HEK293T (cell line): ENCODE data around the gene MAGEF1.

ENCODE experiments used
- CTCF ChIA-PET: fragments of 350-600 bp; formaldehyde crosslinking; extraction: SDS; loops from one replicate; lab custom pipeline; 2021; ENCODE audit warnings: antibody characterized with exemption, inconsistent platforms; lab: Yijun Ruan, JAX
- POLR2A ChIA-PET: fragments of 350-600 bp; formaldehyde crosslinking; extraction: SDS; loops from one replicate; lab custom pipeline; 2020; ENCODE audit warnings: antibody characterized with exemption, inconsistent platforms; lab: Yijun Ruan, JAX
- DNase-seq: peaks from one replicate; pipeline ENCODE4 v3.0.0; 2012; ENCODE audit warnings: mixed read lengths; ENCODE audit errors: extremely low spot score
- ARNT ChIP-seq: fragments of 450-650 bp; IDR thresholded peaks from 2 replicates; pipeline ENCODE4 v1.6.1; 2017; ENCODE audit warnings: mild to moderate bottlenecking
- BHLHE40 ChIP-seq: fragments of 450-650 bp; IDR thresholded peaks from 2 replicates; pipeline ENCODE4 v1.6.1; 2016; ENCODE audit warnings: mild to moderate bottlenecking, moderate library complexity, borderline replicate concordance
- CTBP1 ChIP-seq: fragments of 450-650 bp; IDR thresholded peaks from 2 replicates; pipeline ENCODE4 v1.6.1; 2016; ENCODE audit warnings: borderline replicate concordance
- ELF4 ChIP-seq: fragments of 450-650 bp; IDR thresholded peaks from 2 replicates; pipeline ENCODE4 v1.6.1; 2017; ENCODE audit warnings: antibody characterized with exemption
- FOXA1 ChIP-seq: fragments of 450-650 bp; IDR thresholded peaks from 2 replicates; pipeline ENCODE4 v1.6.1; 2016; ENCODE audit warnings: mild to moderate bottlenecking
- FOXK2 ChIP-seq: fragments of 450-650 bp; IDR thresholded peaks from 2 replicates; pipeline ENCODE4 v1.6.1; 2016; ENCODE audit warnings: mild to moderate bottlenecking
- FOXM1 ChIP-seq: fragments of 450-650 bp; IDR thresholded peaks from 2 replicates; pipeline ENCODE4 v1.6.1; 2017; ENCODE audit warnings: mild to moderate bottlenecking, borderline replicate concordance
- HDGF ChIP-seq: fragments of 450-650 bp; IDR thresholded peaks from 2 replicates; pipeline ENCODE4 v1.6.1; 2017; ENCODE audit warnings: antibody characterized with exemption, borderline replicate concordance
- L3MBTL2 ChIP-seq: fragments of 450-650 bp; conservative IDR thresholded peaks from 2 replicates; pipeline ENCODE4 v1.6.1; 2016; ENCODE audit warnings: mild to moderate bottlenecking
- LEF1 ChIP-seq: fragments of 450-650 bp; IDR thresholded peaks from 2 replicates; pipeline ENCODE4 v1.6.1; 2017; ENCODE audit warnings: mild to moderate bottlenecking, borderline replicate concordance
- NFRKB ChIP-seq: fragments of 450-650 bp; IDR thresholded peaks from 2 replicates; pipeline ENCODE4 v1.6.1; 2016; ENCODE audit warnings: mild to moderate bottlenecking, moderate library complexity
- PKNOX1 ChIP-seq: fragments of 450-650 bp; IDR thresholded peaks from 2 replicates; pipeline ENCODE4 v1.6.1; 2016
- SP1 ChIP-seq: fragments of 450-650 bp; IDR thresholded peaks from 2 replicates; pipeline ENCODE4 v1.6.1; 2017
- SUZ12 ChIP-seq: fragments of 450-650 bp; IDR thresholded peaks from 2 replicates; pipeline ENCODE4 v1.6.1; 2016; ENCODE audit warnings: mild to moderate bottlenecking
- TARDBP ChIP-seq: fragments of 450-650 bp; IDR thresholded peaks from 2 replicates; pipeline ENCODE4 v1.6.1; 2016
- ZNF384 ChIP-seq: fragments of 450-650 bp; IDR thresholded peaks from 2 replicates; pipeline ENCODE4 v1.6.1; 2016

Gene MAGEF1

GRCh38 chr3:184685055-184685454 lies 26.8 kb downstream of the MAGEF1 start:
- TF ChIP-seq CTBP1 (no peak), ELF4 (no peak), ARNT (no peak), LEF1 (no peak), FOXK2 (no peak), L3MBTL2 (no peak), ZNF384 (no peak), BHLHE40 (no peak), SP1 (no peak), PKNOX1 (no peak), HDGF (no peak), FOXA1 (no peak), NFRKB (no peak), FOXM1 (no peak), SUZ12 (no peak), TARDBP (no peak)
- DNase-seq = no peak
- ChIA-PET CTCF (no interaction called here), POLR2A (no interaction called here)

- no peak for DNase-seq
- no peak for TF ChIP-seq NFRKB
- TF ChIP-seq FOXM1 = no peak
- no peak for TF ChIP-seq ARNT
- no peak for TF ChIP-seq TARDBP
- no peak for TF ChIP-seq LEF1
- TF ChIP-seq ZNF384 = no peak
- no peak for TF ChIP-seq ELF4
- TF ChIP-seq FOXK2 = no peak
- no peak for TF ChIP-seq HDGF
- no peak for TF ChIP-seq PKNOX1
- TF ChIP-seq SP1 = no peak
- TF ChIP-seq L3MBTL2 = no peak
- no peak for TF ChIP-seq FOXA1
- POLR2A ChIA-PET = no interaction called here
- CTCF ChIA-PET = no interaction called here
Measured at GRCh38 chr3:184683900-184684560, 27.8 kb downstream of the MAGEF1 start.

- POLR2A ChIA-PET = no interaction called here
- CTCF ChIA-PET = no interaction called here
- no peak for DNase-seq
- TF ChIP-seq HDGF (no peak), PKNOX1 (no peak), BHLHE40 (no peak), LEF1 (no peak), L3MBTL2 (no peak), ARNT (no peak), SP1 (no peak), SUZ12 (no peak), ZNF384 (no peak), FOXA1 (no peak), ELF4 (no peak), FOXK2 (no peak), CTBP1 (no peak), FOXM1 (no peak)
Measured at GRCh38 chr3:184683234-184683633, 28.6 kb downstream of the MAGEF1 start.

GRCh38 chr3:184682671-184683070 lies 29.2 kb downstream of the MAGEF1 start:
- ChIA-PET POLR2A (no interaction called here), CTCF (no interaction called here)
- TF ChIP-seq TARDBP = no peak
- no peak for TF ChIP-seq FOXM1
- TF ChIP-seq NFRKB = no peak
- no peak for TF ChIP-seq HDGF
- TF ChIP-seq PKNOX1 = no peak
- TF ChIP-seq FOXA1 = no peak
- no peak for TF ChIP-seq BHLHE40
- TF ChIP-seq ZNF384 = no peak
- no peak for TF ChIP-seq SUZ12
- no peak for TF ChIP-seq FOXK2
- no peak for TF ChIP-seq LEF1
- no peak for TF ChIP-seq ARNT
- TF ChIP-seq SP1 = no peak
- TF ChIP-seq L3MBTL2 = no peak
- TF ChIP-seq ELF4 = no peak
- TF ChIP-seq CTBP1 = no peak
- DNase-seq = no peak

- ChIA-PET POLR2A (interaction anchor here (1.1 to 1.4 kb wide), 2 partner anchors 31 to 36 kb away, joined by 3 to 5 read pairs; partner anchors contain the start of gene MAGEF1), CTCF (no interaction called here)
- TF ChIP-seq ELF4 = no peak
- no peak for DNase-seq
Measured at GRCh38 chr3:184680385-184681345, 31.2 kb downstream of the MAGEF1 start.
